Smooth muscle cell (in vitro differentiated cells): ENCODE data around the gene TTC9C. TPM values are rescaled to one million over a fixed set of nuclear protein-coding genes. Genes with fewer than 3 reads are reported as not detected.
A peak's percentile ranks its signal among the peaks of the same experiment; 100 is the strongest.

Experiments
- DNase-seq: peaks from one replicate; lab custom pipeline; 2025; ENCODE audit not compliant: unreplicated experiment; lab: John Stamatoyannopoulos, UW
- H2AFZ ChIP-seq: fragments of 200-600 bp; sonication (generic); 2 replicates; pipeline ENCODE4 v1.6.0; 2016; ENCODE audit warnings: antibody characterized with exemption, low read depth, mild to moderate bottlenecking
- H3F3A ChIP-seq: fragments of 200-600 bp; sonication (generic); 2 replicates; pipeline ENCODE4 v1.6.0; 2017; ENCODE audit warnings: antibody characterized with exemption, low read depth
- H3K27ac ChIP-seq: fragments of 200-600 bp; sonication (generic); 2 replicates; pipeline ENCODE4 v1.5.1; 2016; ENCODE audit warnings: low read depth, mild to moderate bottlenecking
- H3K27me3 ChIP-seq: fragments of 200-600 bp; sonication (generic); 2 replicates; pipeline ENCODE4 v1.6.1; 2016; ENCODE audit warnings: low read depth, mild to moderate bottlenecking
- H3K36me3 ChIP-seq: fragments of 200-600 bp; sonication (generic); 2 replicates; pipeline ENCODE4 v1.5.1; 2016; ENCODE audit warnings: low read depth
- H3K4me1 ChIP-seq: fragments of 200-600 bp; sonication (generic); 2 replicates; pipeline ENCODE4 v1.5.1; 2016; ENCODE audit warnings: low read depth
- H3K4me2 ChIP-seq: fragments of 200-600 bp; sonication (generic); 2 replicates; pipeline ENCODE4 v1.6.0; 2016; ENCODE audit warnings: mild to moderate bottlenecking
- H3K4me3 ChIP-seq: fragments of 200-600 bp; sonication (generic); 2 replicates; pipeline ENCODE4 v1.5.1; 2016; ENCODE audit warnings: mild to moderate bottlenecking
- H3K79me2 ChIP-seq: fragments of 200-600 bp; sonication (generic); 2 replicates; pipeline ENCODE4 v1.6.0; 2016; ENCODE audit warnings: low read depth, mild to moderate bottlenecking
- H3K9ac ChIP-seq: fragments of 200-600 bp; sonication (generic); 2 replicates; pipeline ENCODE4 v1.6.0; 2016; ENCODE audit warnings: low read depth
- H3K9me3 ChIP-seq: fragments of 200-600 bp; sonication (generic); replicated peaks from 2 replicates; pipeline ENCODE4 v1.5.1; 2016; ENCODE audit warnings: low read depth
- H4K20me1 ChIP-seq: fragments of 200-600 bp; sonication (generic); 2 replicates; pipeline ENCODE4 v1.6.0; 2016; ENCODE audit warnings: low read depth
- WGBS: methylation state at CpG from one replicate; pipeline ENCODE4 v1.1.7; 2016; ENCODE audit warnings: low lambda C conversion rate; 5-methylcytosine and 5-hydroxymethylcytosine counted together
- polyA plus RNA-seq: library from polyadenylated mRNA; unstranded; fragments of >200 nt; fragmentation: Nextera tagmentation; extraction: Ambion mirVana; gene quantifications from 2 replicates; pipeline ENCODE4 v1.2.1, GENCODE V29; 2016
- total RNA-seq: library from RNA; depleted of rRNA; stranded (reverse); fragments of >200 nt; gene quantifications from 2 replicates; pipeline ENCODE4 v1.2.3, GENCODE V29; 2014
- TF ChIP-seq, protein P1 (sequence below): fragments of 200-600 bp; sonication (generic); IDR thresholded peaks from 2 replicates; pipeline ENCODE4 v1.5.1; 2017; ENCODE audit warnings: borderline replicate concordance, mild to moderate bottlenecking, antibody characterized with exemption; ENCODE audit not compliant: insufficient read depth, poor library complexity, severe bottlenecking

The TTC9C gene, protein sequence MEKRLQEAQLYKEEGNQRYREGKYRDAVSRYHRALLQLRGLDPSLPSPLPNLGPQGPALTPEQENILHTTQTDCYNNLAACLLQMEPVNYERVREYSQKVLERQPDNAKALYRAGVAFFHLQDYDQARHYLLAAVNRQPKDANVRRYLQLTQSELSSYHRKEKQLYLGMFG
- total RNA-seq (20.1 and 53.0 TPM in 2 replicates), polyA plus RNA-seq (46.9 and 49.3 TPM in 2 replicates)

DNA sequence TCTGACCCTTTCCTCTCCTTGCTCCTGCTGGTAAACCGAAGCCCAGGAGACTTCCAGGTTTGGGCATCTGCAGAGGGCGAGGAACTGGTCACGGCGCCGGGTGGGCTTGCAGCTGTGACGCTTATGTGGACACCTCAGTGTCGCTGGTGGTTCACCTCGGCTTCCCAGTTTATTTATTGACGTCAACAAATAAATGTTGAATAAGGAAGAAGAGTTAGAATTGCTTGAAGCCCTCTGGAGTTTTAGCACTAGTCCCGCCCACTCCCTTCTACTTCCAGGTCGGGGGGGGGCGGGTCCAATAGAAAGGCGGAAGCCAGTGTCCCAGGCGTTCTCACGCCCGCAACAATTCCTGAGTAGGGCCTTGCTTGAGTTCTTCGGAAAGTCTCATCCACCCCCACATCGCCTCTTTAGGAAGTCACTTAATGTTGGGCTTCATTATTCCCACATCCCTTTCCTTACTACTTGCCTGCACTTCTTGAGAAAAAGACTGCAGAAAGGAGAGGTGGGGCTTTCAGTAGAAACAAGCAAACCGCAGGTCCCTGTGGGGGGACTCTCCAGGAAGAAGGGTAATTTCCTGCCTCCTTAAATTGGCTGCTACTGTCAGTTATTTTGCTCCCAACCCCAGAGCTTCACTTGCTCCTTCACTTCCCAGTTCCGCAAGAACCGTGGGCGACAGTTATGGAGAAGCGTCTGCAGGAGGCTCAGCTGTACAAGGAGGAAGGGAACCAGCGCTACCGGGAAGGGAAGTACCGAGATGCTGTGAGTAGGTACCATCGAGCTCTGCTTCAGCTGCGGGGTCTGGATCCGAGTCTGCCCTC lies at the start of gene TTC9C:
TSS of gene TTC9C (plus strand) at position 316 of the 818 bp plus-strand sequence. CDS start at position 679, 363 bp downstream.
- TF ChIP-seq, protein P1, sequence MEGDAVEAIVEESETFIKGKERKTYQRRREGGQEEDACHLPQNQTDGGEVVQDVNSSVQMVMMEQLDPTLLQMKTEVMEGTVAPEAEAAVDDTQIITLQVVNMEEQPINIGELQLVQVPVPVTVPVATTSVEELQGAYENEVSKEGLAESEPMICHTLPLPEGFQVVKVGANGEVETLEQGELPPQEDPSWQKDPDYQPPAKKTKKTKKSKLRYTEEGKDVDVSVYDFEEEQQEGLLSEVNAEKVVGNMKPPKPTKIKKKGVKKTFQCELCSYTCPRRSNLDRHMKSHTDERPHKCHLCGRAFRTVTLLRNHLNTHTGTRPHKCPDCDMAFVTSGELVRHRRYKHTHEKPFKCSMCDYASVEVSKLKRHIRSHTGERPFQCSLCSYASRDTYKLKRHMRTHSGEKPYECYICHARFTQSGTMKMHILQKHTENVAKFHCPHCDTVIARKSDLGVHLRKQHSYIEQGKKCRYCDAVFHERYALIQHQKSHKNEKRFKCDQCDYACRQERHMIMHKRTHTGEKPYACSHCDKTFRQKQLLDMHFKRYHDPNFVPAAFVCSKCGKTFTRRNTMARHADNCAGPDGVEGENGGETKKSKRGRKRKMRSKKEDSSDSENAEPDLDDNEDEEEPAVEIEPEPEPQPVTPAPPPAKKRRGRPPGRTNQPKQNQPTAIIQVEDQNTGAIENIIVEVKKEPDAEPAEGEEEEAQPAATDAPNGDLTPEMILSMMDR: no peak
- Histone ChIP-seq H3K4me3 (peak within 1 kb of the TSS; percentile 87), H3K4me1 (peaks cover 27% of the 10 kb centered on the region), H3K27me3 (no peaks in the 10 kb centered on the region), H3K4me2 (peak within 1 kb of the TSS; percentile 99), H4K20me1 (peaks cover 41% of the 10 kb centered on the region), H3K9ac (peak within 1 kb of the TSS; percentile 77), H3F3A (peaks cover 17% of the 10 kb centered on the region), H3K79me2 (peaks cover 82% of the 10 kb centered on the region), H3K27ac (peak within 1 kb of the TSS; percentile 89), H2AFZ (peak within 1 kb of the TSS; percentile 98), H3K9me3 (no peaks in the 10 kb centered on the region), H3K36me3 (no peaks in the 10 kb centered on the region)
- WGBS: 2% methylated on average over 29 of the region's 29 CpGs
- peak; percentile 70 for DNase-seq

DNA sequence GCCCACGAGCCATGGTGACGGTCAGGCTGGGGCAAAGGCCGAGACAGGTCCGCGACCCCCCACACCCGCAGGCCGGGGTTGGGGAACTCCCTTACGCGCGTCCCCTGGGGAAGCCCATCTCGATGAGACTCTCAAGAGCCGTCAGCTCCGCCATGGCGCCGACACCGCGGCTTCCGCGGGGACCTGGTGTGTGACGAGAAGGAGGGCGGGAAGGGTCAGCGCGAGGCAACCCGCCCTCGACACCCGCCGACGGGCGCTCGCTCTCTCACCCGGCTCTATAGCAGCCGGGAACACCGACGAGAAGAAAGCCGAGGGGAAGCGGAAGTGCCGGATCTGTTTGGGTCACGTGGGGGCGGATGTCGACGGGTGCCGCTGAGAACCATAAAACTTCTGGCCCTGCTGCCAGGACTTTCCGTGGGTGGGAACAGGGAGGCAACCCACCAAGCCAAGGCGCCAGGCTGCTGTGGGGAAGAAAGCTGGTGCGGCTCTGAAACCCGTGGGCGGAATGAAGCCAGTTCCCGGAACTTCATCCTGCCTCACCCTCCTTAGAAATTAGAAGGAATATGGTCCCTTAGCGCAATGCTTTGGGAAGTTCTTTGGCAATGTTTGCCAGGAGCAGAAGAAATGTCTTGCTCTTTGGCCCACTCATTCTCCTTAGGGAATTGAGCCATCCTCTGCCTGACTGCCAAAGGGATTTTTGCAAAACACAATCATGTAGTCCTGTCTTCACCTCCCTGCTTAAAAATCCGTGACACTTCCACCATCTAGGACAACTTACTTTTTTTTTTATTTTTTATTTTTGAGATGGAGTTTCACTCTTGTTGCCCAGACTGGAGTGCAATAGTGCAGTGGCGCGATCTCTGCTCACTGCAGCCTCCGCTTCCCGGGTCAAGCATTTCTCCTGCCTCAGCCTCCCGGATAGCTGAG lies 49.3 kb upstream of the TTC9C start, which contains the start of gene UBXN1:
TSS of gene UBXN1 (minus strand) at position 304 of the 927 bp plus-strand sequence. CDS start at position 154, 150 bp downstream.
- H4K20me1 ChIP-seq: no peaks in the 10 kb centered on the region
- DNase-seq: peak; percentile 61
- peak within 1 kb of the TSS; percentile 95 for H3K9ac ChIP-seq
- peak within 1 kb of the TSS; percentile 37 for H2AFZ ChIP-seq
- H3K9me3 ChIP-seq: no peaks in the 10 kb centered on the region
- peak within 1 kb of the TSS; percentile 72 for H3K27ac ChIP-seq
- TF ChIP-seq, protein P1: no peak
- no peaks in the 10 kb centered on the region for H3K36me3 ChIP-seq
- H3K79me2 ChIP-seq: peaks cover 21% of the 10 kb centered on the region
- H3K4me3 ChIP-seq: peak within 1 kb of the TSS; percentile 92
- WGBS: 12% methylated on average over 55 of the region's 55 CpGs
- peaks cover 27% of the 10 kb centered on the region for H3F3A ChIP-seq
- H3K4me1 ChIP-seq: peaks cover 7% of the 10 kb centered on the region
- H3K4me2 ChIP-seq: peak within 1 kb of the TSS; percentile 91
- no peaks in the 10 kb centered on the region for H3K27me3 ChIP-seq

DNA sequence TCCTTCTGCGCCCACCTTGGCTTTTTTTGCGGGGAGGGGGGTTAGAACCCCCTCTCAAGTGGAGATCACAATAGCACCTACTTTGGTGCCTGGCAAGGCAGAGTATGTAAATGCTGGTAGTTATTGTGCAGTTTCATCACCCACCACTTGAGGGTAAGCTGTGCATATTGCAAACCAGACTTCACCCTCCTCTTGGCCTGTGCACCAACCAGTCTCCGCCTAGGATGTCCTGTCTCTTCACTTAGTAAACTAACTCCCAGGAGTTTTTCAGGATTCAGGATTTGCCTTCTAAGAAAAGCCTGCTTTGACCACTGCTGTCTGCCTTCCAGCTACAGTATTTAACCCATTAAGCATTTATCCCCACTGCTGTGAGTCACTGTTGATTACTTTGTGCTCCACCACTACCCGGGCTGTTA lies 47.5 kb upstream of the TTC9C start:
- Histone ChIP-seq H3K27me3 (no peaks in the 10 kb centered on the region), H3K9ac (no peak overlapping the region), H3K27ac (peak overlapping the region; percentile 20), H3K4me1 (peaks cover 7% of the 10 kb centered on the region), H3F3A (peaks cover 27% of the 10 kb centered on the region), H3K4me3 (no peak overlapping the region), H3K36me3 (no peaks in the 10 kb centered on the region), H3K9me3 (no peaks in the 10 kb centered on the region), H3K4me2 (no peak overlapping the region), H2AFZ (peak overlapping the region; percentile 20), H4K20me1 (no peaks in the 10 kb centered on the region), H3K79me2 (peaks cover 21% of the 10 kb centered on the region)
- DNase-seq: no peak
- 60% methylated on average over 4 of the region's 4 CpGs for WGBS
- TF ChIP-seq, protein P1: peak; percentile 27
